ENCODE data around the gene FSTL4. TPM values are rescaled to one million over a fixed set of nuclear protein-coding genes. Genes with fewer than 3 reads are reported as not detected.

The FSTL4 gene
- total and polyA plus RNA-seq, 8 donors, result 0.11 to 2.9 (median 0.22) TPM

- peaks cover 0 to 6% of the 10 kb centered on the region in 2 donors for H3K9me3 ChIP-seq
- TF ChIP-seq CTCF (IDR thresholded peaks at IDR 0.05), result no peak
- ATAC-seq (no peak), DNase-seq (no peak)
- no peak overlapping the region for H3K4me3 ChIP-seq
- no peak overlapping the region for H3K27ac ChIP-seq
- H3K27me3 ChIP-seq, result no peaks in the 10 kb centered on the region
- intact Hi-C loops (cut with DNase I), result no loop called here
- H3K4me1 ChIP-seq, result peaks cover 0 to 7% of the 10 kb centered on the region in 2 donors
- no peaks in the 10 kb centered on the region for H3K36me3 ChIP-seq
These were observed 464.4 kb downstream of the FSTL4 start for GRCh38 chr5:133147815-133148567.

DNA sequence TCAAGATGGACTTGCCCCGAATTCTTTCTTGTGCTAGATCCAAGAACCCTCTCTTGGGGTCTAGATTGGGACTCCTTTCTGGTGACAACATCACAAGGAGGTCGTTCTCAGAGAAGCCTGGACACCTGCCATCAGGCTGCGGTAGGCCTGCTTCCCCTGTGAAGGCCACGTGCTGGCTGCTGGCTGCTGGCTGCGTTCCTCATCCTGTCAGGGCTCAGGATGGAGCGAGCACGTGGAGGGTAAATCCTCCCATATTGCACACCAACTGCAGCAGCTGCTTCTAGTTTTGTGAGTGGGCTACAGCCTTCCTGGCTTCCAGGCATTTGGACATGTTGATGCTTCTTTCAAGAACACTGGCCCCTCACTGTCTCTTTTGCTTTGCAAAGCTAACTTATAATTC, 464.9 kb downstream of the FSTL4 start:
- H3K27me3 ChIP-seq, result no peaks in the 10 kb centered on the region
- H3K27ac ChIP-seq, result no peak overlapping the region
- peaks cover 0 to 7% of the 10 kb centered on the region in 2 donors for H3K4me1 ChIP-seq
- ATAC-seq (peak; percentile 41), DNase-seq (peak in 1 of 4 donors; percentile 48)
- H3K4me3 ChIP-seq, result no peak overlapping the region
- H3K36me3 ChIP-seq, result no peaks in the 10 kb centered on the region
- no peak for TF ChIP-seq CTCF (IDR thresholded peaks at IDR 0.05)
- intact Hi-C loops (cut with DNase I), result no loop called here
- peaks cover 0 to 6% of the 10 kb centered on the region in 2 donors for H3K9me3 ChIP-seq

Small RNAs within 50 kb of the gene (microRNA-seq; reads per million reads assigned to microRNA genes)
- 0 reads per million in 2 donors for gene MIR1289-2
